MCF 10A (cell line): Measurements from ENCODE around the gene SERINC1. TPM values are rescaled to one million over a fixed set of nuclear protein-coding genes. Genes with fewer than 3 reads are reported as not detected.

Experiments
- BruUV-seq: library from RNA; stranded (reverse); fragments of 400-500 nt; replicated peaks from 2 replicates; lab custom pipeline; 2021; lab: Mats Ljungman, UMichigan
- CTCF ChIA-PET: fragments of 300-600 bp; sonication (Branson Sonifier 250); formaldehyde crosslinking; extraction: SDS; loops from one replicate; lab custom pipeline; 2021; ENCODE audit warnings: antibody characterized with exemption, inconsistent platforms; lab: Yijun Ruan, JAX
- POLR2A ChIA-PET: fragments of 300-600, 350-650 bp; sonication (Branson Sonifier 250); formaldehyde crosslinking; extraction: SDS; loops from one replicate; lab custom pipeline; 2020; ENCODE audit warnings: antibody characterized with exemption, inconsistent platforms; lab: Yijun Ruan, JAX
- DNase-seq: peaks from one replicate; pipeline ENCODE4 v3.0.0-alpha.2; 2018; ENCODE audit not compliant: unreplicated experiment
- H3K27ac Mint-ChIP-seq: one replicate; pipeline ENCODE4 v1.8.0; 2022; ENCODE audit warnings: mild to moderate bottlenecking, low read depth, mixed read lengths; ENCODE audit not compliant: unreplicated experiment
- H3K27me3 Mint-ChIP-seq: one replicate; pipeline ENCODE4 v1.8.0; 2022; ENCODE audit warnings: mixed read lengths; ENCODE audit not compliant: insufficient read depth, unreplicated experiment
- H3K36me3 Mint-ChIP-seq: one replicate; pipeline ENCODE4 v1.8.0; 2022; ENCODE audit warnings: mild to moderate bottlenecking, moderate library complexity, mixed read lengths; ENCODE audit not compliant: insufficient read depth, unreplicated experiment
- H3K4me1 Mint-ChIP-seq: one replicate; pipeline ENCODE4 v1.8.0; 2022; ENCODE audit warnings: mixed read lengths; ENCODE audit not compliant: insufficient read depth, unreplicated experiment
- H3K4me3 Mint-ChIP-seq: one replicate; pipeline ENCODE4 v1.8.0; 2022; ENCODE audit warnings: mild to moderate bottlenecking, moderate library complexity, mixed read lengths; ENCODE audit not compliant: unreplicated experiment
- H3K9me3 Mint-ChIP-seq: one replicate; pipeline ENCODE4 v1.8.0; 2022; ENCODE audit warnings: mixed read lengths; ENCODE audit not compliant: unreplicated experiment
- CTCF ChIP-seq: fragments of 200-600 bp; IDR thresholded peaks from one replicate; pipeline ENCODE4 v1.8.0; 2022; ENCODE audit warnings: antibody characterized with exemption, mild to moderate bottlenecking; ENCODE audit not compliant: unreplicated experiment
- intact Hi-C: fragments of 100-400 bp; cut with micrococcal nuclease; formaldehyde crosslinking; loops from 2 replicates; pipeline ENCODE4 v1.14.1; 2022
- total RNA-seq: library from RNA; stranded (reverse); gene quantifications from 2 replicates; pipeline ENCODE4 v1.2.3, GENCODE V29; 2022

SERINC1 gene
- total RNA-seq, 1 experiment from 2014 or later: 106 TPM

- CTCF ChIA-PET: interaction anchor here (0.9 to 1.4 kb wide), 3 partner anchors 10 to 337 kb away, joined by 3 to 5 read pairs (median 3); no protein-coding TSS in a partner anchor
- H3K4me1 Mint-ChIP-seq: no peaks in the 10 kb centered on the region
- BruUV-seq: no TSS peak
Measured at GRCh38 chr6:122393351-122393896, 78.2 kb downstream of the SERINC1 start.

More at GRCh38 chr6:122393351-122393896, 78.2 kb downstream of the SERINC1 start:
- no peak for TF ChIP-seq CTCF
- no peak overlapping the region for H3K27ac Mint-ChIP-seq
- POLR2A ChIA-PET: interaction anchor here (1.6 kb wide), 1 partner anchor 78 kb away, joined by 4 read pairs; the partner anchor contains the start of gene SERINC1
- DNase-seq: no peak
- no peak overlapping the region for H3K4me3 Mint-ChIP-seq
- H3K9me3 Mint-ChIP-seq: no peaks in the 10 kb centered on the region
- H3K36me3 Mint-ChIP-seq: no peaks in the 10 kb centered on the region
- H3K27me3 Mint-ChIP-seq: peaks cover 11% of the 10 kb centered on the region
- intact Hi-C loops: no loop called here

Other genes starting within 250 kb of the SERINC1 start
- gene HSF2, start 72.2 kb downstream of the SERINC1 start, total RNA-seq: 8.2 and 8.6 TPM in 2 replicates
- gene PKIB, start 138.6 kb upstream of the SERINC1 start, total RNA-seq: 3.1 and 6.0 TPM in 2 replicates